Uterus (tissue), 4 donors: ENCODE data around the gene RNF14. TPM values are rescaled to one million over a fixed set of nuclear protein-coding genes. Genes with fewer than 3 reads are reported as not detected.
A peak's percentile ranks its signal among the peaks of the same experiment; 100 is the strongest.

Experiments used
- DNase-seq, 2 donors: peaks; one replicate each; pipeline ENCODE4 v3.0.0-alpha.2; 2019 to 2020
- H3K27ac ChIP-seq, 2 donors: fragments of 200-600 bp; sonication (generic); 1 replicate in 1 of 2; 2 replicates in 1 of 2; pipeline ENCODE4 v1.5.1; 2016 to 2018
- H3K27me3 ChIP-seq, 2 donors: fragments of 200-600 bp; sonication (generic); one replicate each; pipeline ENCODE4 v1.5.1; 2018 to 2019; ENCODE audit warnings: control low read depth in 1 of 2
- H3K36me3 ChIP-seq, 2 donors: fragments of 200-600 bp; sonication (generic); one replicate each; pipeline ENCODE4 v1.5.1; 2019; ENCODE audit warnings: control low read depth in 1 of 2
- H3K4me1 ChIP-seq, 2 donors: fragments of 200-600 bp; sonication (generic); one replicate each; pipeline ENCODE4 v1.5.1; 2018 to 2019; ENCODE audit warnings: control low read depth in 1 of 2
- H3K4me3 ChIP-seq, 2 donors: fragments of 200-600 bp; sonication (generic); 1 replicate in 1 of 2; 2 replicates in 1 of 2; pipeline ENCODE4 v1.5.1; 2018 to 2019; ENCODE audit warnings: mild to moderate bottlenecking in 1 of 2
- H3K9me3 ChIP-seq, 2 donors: fragments of 200-600 bp; sonication (generic); one replicate each; pipeline ENCODE4 v1.5.1; 2019; ENCODE audit warnings: control low read depth in 1 of 2
- POLR2A ChIP-seq, 2 donors: fragments of 450-650 bp; IDR thresholded peaks; one replicate each; pipeline ENCODE4 v1.6.1; 2016; ENCODE audit warnings: antibody characterized with exemption in 2 of 2, mild to moderate bottlenecking in 1 of 2, moderate library complexity in 1 of 2
- intact Hi-C: fragments of 100-400 bp; cut with DNase I; formaldehyde crosslinking; loops from one replicate; pipeline ENCODE4 v1.15.1; 2023; ENCODE audit warnings: low total_unique reads
- total RNA-seq, 4 donors: library from RNA; depleted of rRNA in 3 of 4; stranded (reverse); fragments of >200 nt in 3 of 4; gene quantifications; one replicate each; pipeline versions ENCODE4 v1.1.0 to v1.2.4, GENCODE V29; 2014 to 2023
- TF ChIP-seq, protein P1 (sequence below), 4 experiments: fragments of 200-600 bp in 2 of 4; fragments of 450-650 bp in 2 of 4; sonication (generic) in 2 of 4; IDR thresholded peaks; one replicate each; pipeline ENCODE4 v1.5.1; 2016 to 2019; ENCODE audit warnings: antibody characterized with exemption in 4 of 4, mild to moderate bottlenecking in 2 of 4, moderate library complexity in 1 of 4
- donor health status: DM: yes; HTN: yes; CAD: no.

RNF14 gene
- total RNA-seq, 4 donors from 2014 or later = 20.3 to 70.2 (median 46.7) TPM

- intact Hi-C loops = no loop called here
- no peaks in the 10 kb centered on the region for H3K27me3 ChIP-seq
- no peaks in the 10 kb centered on the region for H3K4me1 ChIP-seq
- TF ChIP-seq POLR2A (IDR thresholded peaks at IDR 0.05) = no peak
- TF ChIP-seq, protein P1, sequence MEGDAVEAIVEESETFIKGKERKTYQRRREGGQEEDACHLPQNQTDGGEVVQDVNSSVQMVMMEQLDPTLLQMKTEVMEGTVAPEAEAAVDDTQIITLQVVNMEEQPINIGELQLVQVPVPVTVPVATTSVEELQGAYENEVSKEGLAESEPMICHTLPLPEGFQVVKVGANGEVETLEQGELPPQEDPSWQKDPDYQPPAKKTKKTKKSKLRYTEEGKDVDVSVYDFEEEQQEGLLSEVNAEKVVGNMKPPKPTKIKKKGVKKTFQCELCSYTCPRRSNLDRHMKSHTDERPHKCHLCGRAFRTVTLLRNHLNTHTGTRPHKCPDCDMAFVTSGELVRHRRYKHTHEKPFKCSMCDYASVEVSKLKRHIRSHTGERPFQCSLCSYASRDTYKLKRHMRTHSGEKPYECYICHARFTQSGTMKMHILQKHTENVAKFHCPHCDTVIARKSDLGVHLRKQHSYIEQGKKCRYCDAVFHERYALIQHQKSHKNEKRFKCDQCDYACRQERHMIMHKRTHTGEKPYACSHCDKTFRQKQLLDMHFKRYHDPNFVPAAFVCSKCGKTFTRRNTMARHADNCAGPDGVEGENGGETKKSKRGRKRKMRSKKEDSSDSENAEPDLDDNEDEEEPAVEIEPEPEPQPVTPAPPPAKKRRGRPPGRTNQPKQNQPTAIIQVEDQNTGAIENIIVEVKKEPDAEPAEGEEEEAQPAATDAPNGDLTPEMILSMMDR (IDR thresholded peaks at IDR 0.05) = no peak
- H3K4me3 ChIP-seq = no peak overlapping the region
- H3K9me3 ChIP-seq = no peaks in the 10 kb centered on the region
- no peaks in the 10 kb centered on the region for H3K36me3 ChIP-seq
- peak in 1 of 2 donors; percentile 35 for DNase-seq
- H3K27ac ChIP-seq = no peak overlapping the region
These were observed 34.6 kb upstream of the RNF14 start for GRCh38 chr5:141934099-141934844.

- Histone ChIP-seq H3K36me3 (no peaks in the 10 kb centered on the region), H3K4me1 (no peaks in the 10 kb centered on the region), H3K4me3 (no peak overlapping the region), H3K9me3 (no peaks in the 10 kb centered on the region), H3K27me3 (no peaks in the 10 kb centered on the region), H3K27ac (no peak overlapping the region)
- no peak for DNase-seq
- intact Hi-C loops = no loop called here
- TF ChIP-seq, protein P1 (IDR thresholded peaks at IDR 0.05) = no peak
- no peak for TF ChIP-seq POLR2A (IDR thresholded peaks at IDR 0.05)
These were observed 33.4 kb upstream of the RNF14 start for GRCh38 chr5:141935538-141935937.

GRCh38 chr5:141940695-141941271, 28.1 kb upstream of the RNF14 start:
- Histone ChIP-seq H3K9me3 (no peaks in the 10 kb centered on the region), H3K4me3 (no peak overlapping the region), H3K4me1 (peaks cover 0 to 5% of the 10 kb centered on the region in 2 donors), H3K27me3 (no peaks in the 10 kb centered on the region), H3K36me3 (no peaks in the 10 kb centered on the region), H3K27ac (peak overlapping the region; percentile 27)
- intact Hi-C loops = no loop called here
- DNase-seq = no peak
- no peak for TF ChIP-seq POLR2A (IDR thresholded peaks at IDR 0.05)
- TF ChIP-seq, protein P1 (IDR thresholded peaks at IDR 0.05) = no peak

GRCh38 chr5:141941307-141941706, 27.6 kb upstream of the RNF14 start:
- Histone ChIP-seq H3K27me3 (no peaks in the 10 kb centered on the region), H3K4me3 (no peak overlapping the region), H3K36me3 (no peaks in the 10 kb centered on the region), H3K4me1 (peaks cover 0 to 5% of the 10 kb centered on the region in 2 donors), H3K9me3 (no peaks in the 10 kb centered on the region), H3K27ac (peak overlapping the region; percentile 27)
- intact Hi-C loops = no loop called here
- DNase-seq = no peak
- TF ChIP-seq POLR2A (IDR thresholded peaks at IDR 0.05) = no peak

- intact Hi-C loops = no loop called here
- DNase-seq = no peak
These were observed 27.1 kb upstream of the RNF14 start for GRCh38 chr5:141941779-141942178.

More at GRCh38 chr5:141941779-141942178, 27.1 kb upstream of the RNF14 start:
- Histone ChIP-seq H3K9me3 (no peaks in the 10 kb centered on the region), H3K27me3 (no peaks in the 10 kb centered on the region), H3K27ac (peak overlapping the region; percentile 27), H3K36me3 (no peaks in the 10 kb centered on the region), H3K4me3 (no peak overlapping the region), H3K4me1 (peaks cover 0 to 5% of the 10 kb centered on the region in 2 donors)
- TF ChIP-seq, protein P1 (IDR thresholded peaks at IDR 0.05) = no peak
- TF ChIP-seq POLR2A (IDR thresholded peaks at IDR 0.05) = no peak
